Stimulated activated CD8-positive, alpha-beta memory T cell treated with anti-CD3 and anti-CD28 coated beads, Interleukin-4, amount 100 ng/mL, for 1 hour (primary cell): ENCODE results near the gene DPY19L3.
"Not testable (repeated sequence)": the region's sequence is repeated elsewhere in the genome, so short reads cannot be mapped to it uniquely, and the experiment has no call there.

Experiments used
- DNase-seq, 2 donors: peaks; one replicate each; pipeline ENCODE4 v3.0.0-alpha.2; 2020; ENCODE audit warnings: low read depth in 2 of 2, low spot score in 1 of 2

The DPY19L3 gene

GRCh38 chr19:32396046-32396652 lies 9.4 kb upstream of the DPY19L3 start:
- DNase-seq = no peak

- no peak for DNase-seq
Measured at GRCh38 chr19:32397671-32398101, 7.9 kb upstream of the DPY19L3 start.

- DNase-seq = no peak
Measured at GRCh38 chr19:32401992-32402391, 3.6 kb upstream of the DPY19L3 start.

DNA sequence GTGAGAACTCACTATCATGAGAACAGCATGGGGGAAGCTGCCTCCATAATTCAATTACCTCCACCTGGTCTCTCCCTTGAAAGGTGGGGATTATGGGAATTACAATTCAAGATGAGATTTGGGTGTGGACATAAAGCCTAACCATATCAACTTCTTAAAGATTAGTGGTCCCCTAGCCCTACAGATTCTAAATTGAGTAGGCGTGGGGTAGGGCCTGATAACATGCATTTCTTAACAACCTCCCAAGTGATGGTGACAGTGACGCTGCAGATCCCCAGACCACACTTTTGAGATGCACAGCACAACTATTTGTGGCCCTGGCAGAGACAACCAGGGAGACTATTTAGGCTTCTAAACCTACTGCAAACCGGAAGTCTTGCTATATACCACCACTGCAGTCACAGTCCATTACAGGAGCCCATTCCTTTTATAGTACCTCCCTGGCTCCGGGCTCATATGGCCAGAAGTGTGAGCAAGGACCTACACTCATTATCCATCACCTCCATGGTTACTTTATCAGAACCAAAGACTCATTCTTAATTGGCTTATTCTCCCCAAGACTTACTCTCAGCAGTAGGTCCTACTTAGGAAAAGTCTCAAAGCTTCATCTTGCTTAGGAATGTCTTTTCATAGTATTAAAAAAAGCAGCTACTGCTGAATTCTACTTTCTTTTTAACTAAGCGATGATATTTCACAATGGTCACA lies 2.1 kb upstream of the DPY19L3 start:
- DNase-seq = no peak

GRCh38 chr19:32404213-32404932 lies 1.2 kb upstream of the DPY19L3 start:
- DNase-seq = no peak

DNA sequence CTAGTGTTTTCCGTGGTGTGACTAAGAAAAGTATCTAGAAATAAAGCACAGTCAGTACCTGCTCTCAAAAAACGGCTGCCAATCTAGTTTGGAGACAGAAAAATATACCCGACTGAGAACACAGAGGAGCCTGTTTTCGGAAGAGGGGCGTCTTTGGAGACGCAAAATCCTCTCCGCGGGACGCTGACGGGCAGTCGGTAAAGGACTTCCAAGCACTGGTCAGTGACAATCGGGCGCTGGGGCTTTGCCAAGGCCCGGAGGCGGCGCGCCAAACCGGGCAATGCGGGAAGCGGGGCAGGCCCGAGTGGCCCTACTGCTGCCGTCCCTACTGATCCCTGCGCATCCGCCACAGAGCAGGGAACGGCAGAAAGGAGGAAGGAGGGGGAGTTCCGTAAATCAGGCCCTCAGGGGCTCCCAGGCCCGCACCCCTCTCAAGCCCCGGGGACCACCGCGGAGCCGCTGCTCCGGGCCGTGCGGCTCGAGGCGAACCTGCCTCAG lies 588 bp upstream of the DPY19L3 start:
- DNase-seq = peak in 1 of 2 donors; percentile 2

GRCh38 chr19:32406161-32407003 lies 812 bp downstream of the DPY19L3 start:
- DNase-seq = no peak

DNA sequence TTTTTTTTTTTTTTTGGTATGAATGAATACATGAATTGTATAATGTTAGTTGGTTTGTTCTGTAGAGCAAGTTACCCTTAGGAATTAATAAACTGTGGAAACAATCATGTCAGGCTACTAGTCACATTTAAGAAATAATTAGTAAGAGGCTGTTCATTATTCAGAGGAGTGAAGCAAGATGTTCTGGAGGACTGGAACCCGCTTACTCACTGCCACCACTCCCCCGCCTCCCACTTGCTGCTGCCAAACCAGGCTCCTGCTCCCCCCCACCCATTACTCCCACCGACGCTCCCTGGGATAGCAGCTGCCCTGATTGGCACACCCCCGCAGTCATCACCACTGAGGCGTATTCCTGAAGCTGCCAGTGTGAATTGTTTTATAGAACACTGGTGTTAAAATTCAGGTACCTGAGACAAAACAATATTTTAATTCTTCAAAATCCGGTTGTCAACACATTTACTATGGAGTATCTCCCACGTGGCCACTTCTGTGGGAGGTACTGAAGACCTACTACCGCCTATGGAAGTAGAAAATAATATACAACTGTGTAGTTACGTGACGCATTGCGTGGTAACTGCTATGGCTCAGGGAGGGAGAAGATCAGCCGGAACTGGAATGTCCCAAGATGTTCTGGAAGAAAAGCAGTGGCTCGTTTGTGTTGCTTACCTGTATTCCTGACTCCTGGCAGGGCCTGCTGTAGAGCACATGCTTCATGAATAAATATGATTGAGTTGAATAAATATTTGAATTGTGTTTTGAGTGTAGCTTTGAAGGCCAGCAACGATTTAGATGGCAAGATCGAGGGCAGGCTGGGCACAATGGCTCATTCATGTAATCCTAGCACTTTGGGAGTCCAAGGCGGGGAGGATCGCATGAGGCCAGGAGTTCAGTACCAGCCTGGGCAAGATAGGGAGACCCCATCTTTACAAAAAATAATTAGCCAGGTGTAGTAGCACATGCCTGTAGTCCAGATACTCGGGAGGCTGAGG lies 1.7 kb downstream of the DPY19L3 start:
- DNase-seq = no peak

- no peak for DNase-seq
Measured at GRCh38 chr19:32415246-32415645, 9.7 kb downstream of the DPY19L3 start.

DNA sequence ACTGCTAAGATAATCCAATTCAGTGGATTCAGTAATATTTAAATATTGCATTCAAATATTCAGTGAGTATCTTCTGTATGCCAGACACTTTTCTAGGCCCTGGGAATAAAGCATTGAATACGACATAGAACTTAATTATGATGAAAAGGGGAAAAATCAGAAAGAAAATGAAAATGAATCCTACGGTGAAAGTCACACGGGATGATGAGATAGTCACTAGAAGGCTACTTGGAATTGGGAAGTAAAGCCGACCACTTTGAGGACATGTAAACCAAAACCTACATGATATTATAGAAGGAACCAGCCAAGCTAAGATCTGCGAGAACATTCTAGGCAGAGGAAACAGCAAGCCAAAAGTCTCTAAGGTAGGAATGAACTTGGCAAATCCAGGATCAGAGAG lies 10.1 kb downstream of the DPY19L3 start:
- no peak for DNase-seq

GRCh38 chr19:32416749-32417456 lies 11.3 kb downstream of the DPY19L3 start:
- no peak for DNase-seq

DNA sequence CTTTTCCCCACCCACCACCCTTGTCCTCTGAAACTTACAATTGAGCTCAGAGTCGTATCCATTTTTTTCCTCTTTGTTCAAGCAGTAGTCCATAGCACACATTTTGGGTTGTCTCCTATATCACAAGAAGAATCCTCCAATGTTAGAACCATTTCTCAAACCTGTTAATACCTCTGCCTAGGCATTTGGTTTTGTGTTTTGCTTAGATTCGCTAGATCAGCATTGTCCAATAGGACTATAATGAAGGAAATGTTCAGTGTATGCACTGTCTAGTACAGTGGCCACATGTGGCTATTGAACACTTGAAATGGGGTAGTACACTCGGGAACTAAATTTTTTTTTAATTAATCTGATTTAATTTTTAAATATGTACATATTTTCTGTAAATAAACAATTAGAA lies 12.6 kb downstream of the DPY19L3 start:
- no peak for DNase-seq

GRCh38 chr19:32421589-32422361 lies 16.2 kb downstream of the DPY19L3 start:
- DNase-seq = no peak

DNA sequence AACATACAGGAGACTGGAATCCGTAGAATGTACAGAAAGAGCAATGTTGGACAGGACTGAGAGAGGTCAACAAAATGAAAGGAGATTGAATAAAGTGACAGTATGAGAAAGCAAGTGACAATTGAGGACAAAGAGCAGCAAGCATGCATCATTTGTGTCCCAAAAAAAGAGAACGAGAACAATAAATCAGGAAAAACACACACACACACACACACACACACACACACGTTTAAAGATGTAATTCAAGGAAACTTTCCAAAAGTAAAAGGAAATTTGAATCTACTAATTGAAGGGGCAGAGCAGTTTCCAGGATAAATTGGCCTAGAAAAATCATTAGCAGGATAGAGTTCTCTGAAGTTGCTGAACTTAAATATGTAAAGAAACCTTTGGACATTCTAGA lies 16.9 kb downstream of the DPY19L3 start:
- no peak for DNase-seq

DNA sequence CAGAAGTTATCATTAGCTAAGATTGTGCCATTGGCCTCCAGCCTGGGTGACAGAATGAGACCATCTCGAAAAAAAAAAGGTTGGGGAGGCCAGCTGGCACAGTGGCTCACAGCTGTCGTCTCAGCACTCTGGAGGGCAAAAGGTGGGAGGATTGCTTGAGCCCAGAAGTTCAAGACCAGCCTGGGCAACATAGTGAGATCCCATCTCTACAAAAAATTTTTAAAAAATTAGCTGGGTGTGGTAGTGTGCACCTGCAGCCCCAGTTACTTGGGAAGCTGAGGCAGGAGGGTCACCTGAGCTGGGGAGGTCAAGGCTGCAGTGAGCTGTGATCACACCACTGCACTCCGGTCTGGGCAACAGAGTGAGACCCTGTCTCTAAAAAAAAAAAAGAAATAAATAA lies 18.4 kb downstream of the DPY19L3 start:
- DNase-seq = not testable (repeated sequence)

GRCh38 chr19:32427536-32427935 lies 22.0 kb downstream of the DPY19L3 start:
- no peak for DNase-seq

- no peak for DNase-seq
Measured at GRCh38 chr19:32436692-32437091, 31.1 kb downstream of the DPY19L3 start.

DNA sequence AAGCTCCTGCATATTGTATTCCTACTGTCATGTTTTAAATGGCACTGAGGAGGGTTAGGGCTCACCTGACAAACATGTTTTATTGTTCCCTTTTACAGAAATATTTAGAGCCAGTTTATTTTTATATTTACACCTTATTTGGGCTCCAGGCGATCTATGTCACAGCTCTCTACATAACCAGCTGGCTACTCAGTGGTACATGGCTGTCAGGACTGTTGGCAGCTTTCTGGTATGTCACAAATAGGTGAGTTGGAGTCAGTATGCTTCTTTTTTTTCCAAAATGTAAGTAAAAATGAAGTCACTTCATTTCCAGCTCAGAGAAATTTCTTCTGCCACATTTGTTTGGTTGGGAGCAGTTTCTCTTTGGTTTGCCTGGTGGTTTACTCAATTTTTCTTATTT lies 31.5 kb downstream of the DPY19L3 start:
- DNase-seq = no peak

- DNase-seq = no peak
Measured at GRCh38 chr19:32438751-32439150, 33.2 kb downstream of the DPY19L3 start.
